Stimulated activated CD8-positive, alpha-beta memory T cell treated with anti-CD3 and anti-CD28 coated beads, Interleukin-2, amount 100 ng/mL, for 1 hour (primary cell): ENCODE data around the gene ENTPD3.
"Not testable (repeated sequence)": the region's sequence is repeated elsewhere in the genome, so short reads cannot be mapped to it uniquely, and the experiment has no call there.

Experiments used
- DNase-seq, 2 donors: peaks; one replicate each; pipeline ENCODE4 v3.0.0-alpha.2; 2020; ENCODE audit warnings: low read depth in 2 of 2

The ENTPD3 gene

DNA sequence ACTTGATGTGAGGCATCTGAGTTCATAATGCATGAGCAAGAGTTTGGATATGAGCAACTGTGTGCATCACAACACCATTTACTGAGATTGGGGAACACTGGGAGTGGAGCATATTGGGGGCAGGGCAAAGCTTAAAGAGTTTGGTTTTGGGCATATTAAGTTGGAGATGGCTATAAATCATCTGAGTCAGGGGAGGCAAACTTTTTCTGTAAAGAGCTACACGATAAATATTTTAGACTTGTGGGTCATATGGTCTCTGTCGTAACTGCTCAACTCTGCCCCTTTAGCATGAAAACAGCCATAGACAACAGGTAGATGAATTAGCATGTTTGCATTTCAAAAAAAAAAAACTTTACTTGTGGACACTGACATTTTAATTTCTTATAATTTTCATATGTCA lies 20.0 kb downstream of the ENTPD3 start:
- no peak for DNase-seq

DNA sequence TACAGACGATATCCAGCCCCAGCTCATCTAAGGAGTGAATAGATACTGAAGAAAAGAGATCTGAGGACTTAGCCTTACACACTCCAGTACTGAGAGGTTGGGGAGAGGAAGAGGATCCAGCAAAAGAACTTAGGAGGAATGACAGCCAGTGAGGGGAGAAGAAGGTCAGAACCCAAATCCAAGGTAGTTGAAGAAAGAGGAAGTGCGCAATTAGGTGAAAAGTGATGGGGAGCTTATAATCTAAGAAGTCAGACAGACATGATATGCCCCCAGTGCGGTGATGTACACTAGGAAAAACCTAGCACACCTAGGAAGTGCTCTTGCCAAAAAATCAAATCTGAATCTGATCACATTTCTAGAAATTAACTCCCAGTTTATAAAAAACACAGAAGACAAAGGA lies 20.6 kb downstream of the ENTPD3 start:
- DNase-seq = no peak

DNA sequence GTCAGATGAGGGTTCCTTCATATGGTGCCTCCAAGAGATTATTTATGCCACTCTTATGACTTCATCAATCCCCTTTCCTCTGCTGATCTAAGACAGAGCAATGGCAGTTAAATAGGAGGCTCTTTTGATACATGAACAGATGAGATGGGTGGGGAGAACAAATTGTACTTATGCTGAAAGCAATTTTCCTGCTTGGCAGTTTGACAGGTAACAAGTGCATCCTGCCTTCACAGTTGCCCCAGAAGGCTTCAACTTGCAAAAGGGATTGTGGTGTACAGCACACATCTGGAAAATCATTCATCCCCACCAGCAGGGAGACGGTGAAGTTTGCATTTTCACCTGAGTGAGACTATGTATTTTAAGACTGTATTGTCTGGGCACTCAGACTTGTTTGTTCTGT lies 27.3 kb downstream of the ENTPD3 start:
- no peak for DNase-seq

DNA sequence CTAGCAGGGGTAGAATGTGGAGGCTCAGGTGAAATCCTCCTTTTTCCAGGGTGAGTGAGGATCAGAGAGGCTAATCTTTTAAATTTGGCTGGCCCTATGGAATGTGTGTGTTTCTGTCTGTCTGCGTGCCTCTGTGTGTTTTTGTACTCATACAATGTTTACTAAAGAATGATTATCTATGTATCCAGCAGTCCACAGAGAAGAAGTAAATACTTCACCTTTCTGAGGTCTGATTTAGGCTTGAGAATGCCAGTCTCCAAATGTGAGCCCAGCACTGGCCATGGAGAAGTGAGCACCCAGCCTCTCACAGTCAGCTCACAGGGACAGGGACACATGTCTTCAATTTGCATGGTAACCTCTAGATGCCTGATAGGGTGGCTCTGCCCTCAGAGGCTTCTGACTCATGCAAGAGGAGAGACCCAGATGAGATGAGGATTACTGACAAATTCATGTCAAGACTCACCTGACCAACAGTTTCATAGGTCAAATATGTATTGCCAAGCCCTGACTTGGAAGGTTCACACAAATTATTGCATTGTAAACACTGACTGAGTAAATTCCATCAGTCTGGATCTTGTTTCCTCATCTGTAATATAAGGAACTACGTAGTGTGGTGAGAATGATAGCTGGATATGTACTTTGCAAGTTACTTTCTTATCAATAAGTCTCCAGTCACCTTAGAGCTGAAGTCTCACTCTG lies 31.0 kb downstream of the ENTPD3 start:
- DNase-seq = no peak

DNA sequence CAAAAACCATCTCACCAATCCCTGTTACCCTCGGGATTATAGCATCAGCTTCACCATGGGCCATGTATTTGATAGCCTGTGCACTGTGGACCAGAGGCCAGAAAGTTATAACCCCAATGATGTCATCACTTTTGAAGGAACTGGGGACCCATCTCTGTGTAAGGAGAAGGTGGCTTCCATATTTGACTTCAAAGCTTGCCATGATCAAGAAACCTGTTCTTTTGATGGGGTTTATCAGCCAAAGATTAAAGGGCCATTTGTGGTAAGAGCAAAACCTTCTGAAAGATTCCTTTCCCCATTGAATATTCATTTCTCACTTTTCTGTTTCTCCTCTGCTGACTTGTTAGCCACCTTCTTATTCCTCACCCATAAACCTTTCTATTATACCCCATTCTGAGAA lies 35.9 kb downstream of the ENTPD3 start:
- no peak for DNase-seq

DNA sequence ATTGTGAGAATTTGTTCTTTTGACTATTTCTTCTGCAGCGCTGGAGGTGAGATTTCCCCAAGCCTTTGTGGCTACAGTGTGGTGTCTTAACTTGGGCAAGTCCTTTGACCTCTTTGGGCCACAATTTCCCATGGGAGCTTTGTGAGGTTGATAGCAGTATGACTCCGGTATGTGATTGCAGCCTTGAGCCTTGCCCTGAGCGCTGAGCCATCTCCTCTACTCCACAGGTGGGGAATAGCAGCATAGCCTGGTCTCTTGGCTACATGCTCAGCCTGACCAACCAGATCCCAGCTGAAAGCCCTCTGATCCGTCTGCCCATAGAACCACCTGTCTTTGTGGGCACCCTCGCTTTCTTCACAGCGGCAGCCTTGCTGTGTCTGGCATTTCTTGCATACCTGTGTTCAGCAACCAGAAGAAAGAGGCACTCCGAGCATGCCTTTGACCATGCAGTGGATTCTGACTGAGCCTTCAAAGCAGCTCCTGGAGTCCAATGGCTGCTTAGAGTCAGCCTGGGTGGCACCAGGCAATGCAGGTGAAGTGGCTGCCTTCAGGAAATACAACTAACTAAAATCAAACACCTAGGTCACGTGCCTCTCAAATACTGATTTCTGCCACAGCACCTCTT lies 40.2 kb downstream of the ENTPD3 start:
- no peak for DNase-seq

DNA sequence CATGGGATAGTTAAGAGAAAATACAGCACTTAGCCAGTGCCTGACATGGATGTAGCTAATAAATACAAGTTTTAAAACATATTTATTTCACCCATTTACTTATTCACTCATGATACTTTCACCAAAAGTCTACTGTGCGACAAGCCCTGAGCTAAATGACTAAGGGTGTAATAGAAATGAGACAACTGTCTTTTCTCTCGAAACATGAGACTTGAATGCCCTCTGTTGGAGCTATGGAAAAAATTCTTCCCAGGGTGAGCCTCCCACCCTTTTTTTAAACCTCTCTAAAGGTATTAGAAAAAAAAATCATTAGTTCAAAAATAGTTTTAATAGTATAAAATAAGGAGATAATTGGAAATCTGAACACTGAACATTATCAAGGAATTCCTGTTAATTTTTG lies 45.8 kb downstream of the ENTPD3 start:
- no peak for DNase-seq

DNA sequence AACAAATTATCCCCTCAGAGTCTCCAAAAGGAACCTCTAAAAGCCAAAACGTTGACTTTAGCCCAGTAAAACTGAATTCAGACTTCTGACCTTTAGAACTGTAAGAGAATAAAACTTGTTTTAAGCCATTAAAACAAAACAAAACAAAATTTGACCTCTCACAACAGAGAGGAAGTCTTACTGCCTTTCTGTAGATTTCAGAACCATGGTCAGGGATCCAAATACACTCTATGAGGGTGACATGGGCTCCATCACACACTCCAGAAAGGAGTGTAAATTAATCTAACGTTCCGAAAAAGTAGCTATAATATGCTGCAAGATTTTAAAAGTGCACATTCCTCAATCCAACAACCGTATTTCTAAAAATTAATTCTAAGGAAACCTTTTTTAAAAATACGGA lies 50.9 kb downstream of the ENTPD3 start:
- no peak for DNase-seq

DNA sequence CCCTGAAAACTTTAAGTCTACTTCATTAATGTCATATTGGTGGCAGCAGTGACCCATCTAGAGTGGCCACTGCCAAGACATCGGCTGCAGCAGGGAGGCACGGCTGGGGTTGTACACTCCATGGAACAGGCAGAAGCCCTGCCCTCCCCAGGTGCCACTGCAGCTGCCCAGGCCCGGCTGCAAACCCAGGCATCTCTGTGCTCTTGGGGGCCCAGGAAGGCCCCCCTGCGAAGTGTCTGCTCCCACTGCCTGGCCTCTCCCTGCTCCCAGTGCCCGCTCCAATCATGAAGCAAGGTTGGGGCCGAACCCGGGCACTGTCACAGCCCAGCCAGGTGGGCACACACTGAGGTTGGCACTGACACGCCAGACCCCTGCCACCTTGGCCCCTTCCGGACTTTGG lies 58.1 kb downstream of the ENTPD3 start:
- DNase-seq = no peak

DNA sequence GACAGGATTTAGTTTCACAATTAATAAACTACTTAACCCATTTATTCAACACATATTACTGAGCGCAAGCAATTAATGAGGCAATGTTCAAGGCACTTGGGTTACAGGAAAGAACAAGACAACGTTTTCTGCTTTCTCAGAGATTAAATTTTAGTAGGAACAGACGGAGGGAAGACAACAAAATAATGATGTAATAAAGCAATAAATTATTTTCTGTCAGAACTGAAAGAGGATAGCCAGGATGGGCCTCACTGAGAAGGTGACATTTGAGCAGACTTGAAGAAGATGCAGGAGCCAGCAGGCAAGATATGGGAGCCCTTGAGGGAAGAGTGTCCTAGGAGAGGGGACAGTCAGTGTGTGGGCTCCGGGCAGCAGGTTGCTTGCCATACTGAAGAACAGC lies 58.9 kb downstream of the ENTPD3 start:
- DNase-seq = no peak

DNA sequence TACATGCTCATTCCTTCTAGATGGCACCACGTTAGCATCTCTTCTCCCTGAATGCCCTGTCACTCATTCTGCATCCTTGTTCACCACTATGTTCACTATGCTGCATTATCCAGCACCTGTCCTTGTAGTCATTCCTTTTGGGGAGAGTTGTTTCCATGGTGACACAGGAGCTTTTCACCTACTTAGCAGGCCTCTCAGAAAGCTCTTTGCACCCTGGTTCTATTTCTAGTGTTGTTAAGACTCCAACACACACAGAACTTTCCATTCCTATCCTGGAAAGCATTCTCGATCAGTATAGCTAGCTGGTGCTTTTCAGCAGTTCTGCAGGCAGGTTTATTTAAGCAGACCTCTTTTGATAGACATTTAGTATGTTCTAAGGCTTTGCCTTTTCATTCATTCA lies 63.5 kb downstream of the ENTPD3 start:
- DNase-seq = no peak

DNA sequence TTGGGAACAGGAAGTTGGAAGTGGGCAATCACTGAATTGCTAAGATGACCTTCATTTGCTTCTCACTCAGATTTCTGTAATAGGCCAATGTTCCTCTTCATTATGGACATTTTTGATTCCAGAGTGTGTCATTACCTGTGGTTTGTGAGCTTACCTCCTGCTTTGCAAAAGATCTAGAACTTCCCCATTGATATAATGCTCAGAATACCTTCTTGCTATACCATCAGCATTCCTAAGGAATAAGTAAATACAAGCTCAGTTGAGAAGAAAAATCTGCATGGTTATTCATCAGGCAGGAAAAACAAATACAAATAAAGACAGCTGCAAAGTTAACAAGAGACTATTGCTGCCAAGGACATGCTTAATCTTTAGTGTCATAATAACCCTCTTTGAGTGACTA lies 64.6 kb downstream of the ENTPD3 start:
- no peak for DNase-seq

DNA sequence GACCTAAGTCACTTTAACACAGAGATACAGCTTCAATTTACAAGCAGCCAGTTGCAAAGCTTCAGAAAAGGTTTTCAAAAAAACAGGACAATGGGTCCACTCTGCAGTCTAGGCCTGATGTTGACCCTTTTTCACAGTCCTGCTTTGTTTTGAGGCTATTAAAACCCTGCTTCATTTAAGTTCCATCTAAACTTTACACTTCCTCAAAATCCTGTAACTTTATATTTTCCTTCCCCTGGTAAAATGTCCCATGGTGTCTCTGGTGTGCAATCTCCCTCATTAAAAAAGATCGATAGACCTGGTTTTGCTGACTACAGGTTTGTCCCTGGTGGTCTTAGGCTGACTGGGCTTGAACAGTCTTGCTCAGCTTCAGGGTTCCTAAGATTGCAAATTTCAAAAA lies 65.1 kb downstream of the ENTPD3 start:
- DNase-seq = no peak

DNA sequence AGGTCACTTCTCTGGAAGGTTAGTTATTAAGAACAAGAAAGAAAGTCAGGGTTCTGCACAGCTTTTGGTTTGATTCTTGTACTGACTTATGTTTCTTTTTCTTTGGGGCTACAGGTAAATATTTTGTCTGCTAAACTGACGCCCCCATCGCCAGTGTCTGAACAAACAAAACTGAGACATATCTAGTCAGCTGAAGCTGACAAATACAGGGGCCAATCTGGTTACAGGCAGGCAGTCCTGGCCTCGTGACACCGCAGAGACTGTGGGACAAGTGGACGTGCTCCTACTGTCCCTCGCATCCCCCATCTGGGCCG lies 65.5 kb downstream of the ENTPD3 start:
- no peak for DNase-seq

DNA sequence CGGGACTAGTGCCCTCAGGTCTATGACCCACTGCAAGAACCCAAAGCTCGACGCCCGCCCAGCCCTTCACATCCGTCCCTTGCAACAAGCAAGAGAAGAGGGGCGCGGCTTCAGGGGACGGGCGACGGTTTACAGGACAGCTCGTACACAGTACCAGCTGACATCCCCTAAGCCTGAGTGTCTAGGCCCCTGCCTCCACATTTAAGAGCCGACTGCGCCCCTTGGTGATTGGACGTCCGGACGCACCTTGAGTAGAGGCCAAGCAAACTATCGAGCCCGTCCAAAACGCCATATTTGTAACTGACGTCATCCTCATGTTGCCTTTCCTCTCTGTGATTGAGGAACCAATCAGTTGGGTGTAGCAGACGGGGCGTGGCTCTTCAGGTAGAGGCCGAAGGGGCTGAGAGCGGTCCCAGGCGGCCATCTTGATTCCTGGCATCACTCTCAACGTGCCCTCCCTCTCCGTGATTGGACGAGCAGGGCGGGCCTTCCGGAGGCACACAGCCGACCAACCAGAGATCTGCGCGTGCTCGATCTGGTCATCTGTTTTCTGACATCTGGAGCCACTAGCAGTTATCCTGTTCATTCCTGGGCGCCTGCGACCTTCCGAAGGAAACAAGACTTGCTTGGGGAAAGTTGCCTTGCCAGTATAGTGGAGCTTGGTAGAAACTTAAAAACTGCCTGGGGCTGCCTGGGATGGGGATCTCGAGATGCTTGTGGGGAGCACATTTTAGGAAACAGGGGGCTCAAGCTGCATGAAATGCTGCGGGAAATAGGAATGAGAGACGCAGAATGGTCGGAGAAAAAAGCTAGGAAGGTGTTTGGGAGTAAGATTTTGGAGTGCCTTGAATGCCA lies 66.1 kb downstream of the ENTPD3 start:
- peak; percentile 89 to 91 for DNase-seq

DNA sequence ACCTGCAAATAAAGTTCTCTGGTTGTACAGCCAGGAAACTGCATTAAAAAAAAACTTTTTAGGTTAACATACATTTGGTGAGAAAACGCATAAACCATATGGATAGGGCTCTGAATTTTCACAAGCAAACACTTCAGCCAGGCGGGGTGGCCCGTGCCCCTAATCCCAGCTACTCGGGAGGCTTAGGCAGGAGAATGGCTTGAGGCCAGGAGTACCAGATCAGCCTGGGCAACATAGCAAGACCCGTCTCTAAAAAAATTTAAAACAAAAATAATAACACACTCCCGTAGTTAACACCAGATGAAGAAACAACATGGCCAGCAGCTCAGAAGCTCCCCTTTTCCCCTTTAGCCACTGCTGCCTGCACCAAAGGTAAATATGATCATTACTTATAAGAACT lies 66.9 kb downstream of the ENTPD3 start:
- DNase-seq = no peak

DNA sequence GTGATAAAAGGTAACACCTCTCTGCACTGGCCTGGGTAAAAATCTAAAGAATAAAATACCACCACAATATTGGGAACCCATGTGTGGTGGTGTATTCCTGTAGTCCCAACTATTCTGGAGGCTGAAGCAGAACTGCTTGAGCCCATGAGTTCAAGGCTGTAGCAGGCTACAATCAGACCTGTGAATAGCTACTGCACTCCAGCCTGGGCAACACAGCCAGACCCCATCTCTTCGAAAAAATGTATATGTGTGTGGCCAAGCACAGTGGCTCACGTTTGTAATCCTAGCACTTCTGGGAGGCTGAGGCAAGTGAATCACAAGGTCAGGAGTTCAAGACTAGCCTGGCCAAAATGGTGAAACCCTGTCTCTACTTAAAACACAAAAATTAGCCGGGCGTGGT lies 68.3 kb downstream of the ENTPD3 start:
- no peak for DNase-seq

DNA sequence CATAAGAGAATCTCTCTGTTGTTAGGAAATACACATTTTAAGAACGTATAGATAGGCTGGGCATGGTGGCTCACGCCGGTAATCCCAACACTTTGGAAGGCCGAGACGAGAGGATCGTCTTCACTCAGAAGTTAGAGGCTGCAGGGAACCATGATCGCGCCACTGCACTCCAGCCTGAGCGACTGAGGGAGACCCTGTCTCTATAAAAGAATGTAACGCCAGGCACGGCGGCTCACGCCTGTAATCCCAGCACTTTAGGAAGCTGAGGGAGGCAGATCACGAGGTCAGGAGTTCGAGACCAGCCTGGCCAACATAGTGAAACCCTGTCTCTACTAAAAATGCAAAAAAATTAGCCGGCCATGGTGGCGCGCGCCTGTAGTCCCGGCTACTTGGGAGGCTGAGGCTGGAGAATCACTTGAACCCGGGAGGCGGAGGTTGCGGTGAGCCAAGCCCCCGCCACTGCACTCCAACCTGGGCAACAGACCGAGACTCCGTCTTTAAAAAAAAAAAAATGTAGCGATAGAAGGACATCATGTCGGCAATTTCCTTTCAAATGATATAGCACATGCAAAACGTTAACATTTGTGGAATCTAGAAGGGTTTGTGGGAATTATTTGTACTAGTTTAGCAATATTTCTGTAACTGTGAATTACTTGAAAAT lies 69.4 kb downstream of the ENTPD3 start:
- DNase-seq = no peak

DNA sequence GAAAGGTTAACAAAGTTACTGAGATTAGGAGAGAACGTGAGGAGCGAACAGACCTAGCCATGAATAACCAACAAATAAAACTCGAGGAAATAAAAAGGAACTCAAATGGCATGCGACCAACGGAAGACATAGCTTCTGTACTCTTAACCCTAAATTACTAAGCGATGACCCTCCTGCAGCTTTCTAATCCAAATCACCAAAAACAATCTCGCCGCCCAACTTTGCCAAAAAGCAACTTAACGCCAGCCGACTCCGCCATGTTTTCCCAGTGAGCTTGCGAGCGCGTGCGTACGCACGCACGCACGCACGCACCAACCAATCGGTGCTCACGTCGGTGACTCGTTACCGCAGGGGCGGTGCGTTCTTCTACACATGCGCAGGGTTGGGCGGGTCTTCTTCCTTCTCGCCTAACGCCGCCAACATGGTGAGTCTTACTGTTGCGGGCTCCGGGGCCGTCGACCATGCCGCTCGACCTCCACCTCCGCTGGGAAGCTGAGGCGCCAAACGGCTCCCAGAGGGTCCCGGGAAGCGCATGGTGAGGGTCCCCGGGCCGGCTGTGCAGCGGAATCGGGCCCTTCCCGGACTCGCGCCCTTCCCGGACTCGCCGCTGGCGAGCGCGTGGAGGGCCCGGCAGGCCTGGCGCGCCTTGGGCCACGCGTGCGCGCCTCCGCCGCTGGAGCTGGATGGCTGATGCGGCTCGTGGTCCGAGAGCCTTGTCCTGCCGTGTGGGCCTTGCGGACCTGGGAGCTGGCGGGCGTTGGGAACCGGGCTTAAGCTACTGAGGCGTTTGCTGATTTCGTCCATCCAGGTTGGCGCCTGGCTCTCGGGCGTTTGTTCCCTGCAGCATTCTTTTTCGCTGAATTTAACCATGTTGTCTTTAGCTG lies 70.2 kb downstream of the ENTPD3 start, which contains the start of gene RPL14:
Gene RPL14, plus strand, starts transcription at position 400 of the 884 bp plus-strand sequence. Its CDS starts 133 bp downstream, at position 533.
- DNase-seq = peak; percentile 85 to 92

DNA sequence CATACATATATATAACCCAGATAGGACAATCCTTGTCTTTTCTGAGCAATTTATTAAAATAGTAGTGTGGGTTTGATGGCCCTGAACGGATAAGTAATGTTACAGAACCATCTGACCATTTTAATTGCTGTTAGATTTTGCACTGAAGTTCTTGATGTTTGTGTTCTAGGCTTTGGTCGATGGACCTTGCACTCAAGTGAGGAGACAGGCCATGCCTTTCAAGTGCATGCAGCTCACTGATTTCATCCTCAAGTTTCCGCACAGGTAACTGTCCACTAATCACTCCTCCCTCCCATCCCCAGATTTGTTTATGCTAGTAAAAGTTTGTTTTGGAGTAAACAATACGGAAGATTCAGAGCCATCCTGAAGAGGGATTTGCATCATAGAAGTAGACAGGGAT lies 71.5 kb downstream of the ENTPD3 start:
- no peak for DNase-seq

DNA sequence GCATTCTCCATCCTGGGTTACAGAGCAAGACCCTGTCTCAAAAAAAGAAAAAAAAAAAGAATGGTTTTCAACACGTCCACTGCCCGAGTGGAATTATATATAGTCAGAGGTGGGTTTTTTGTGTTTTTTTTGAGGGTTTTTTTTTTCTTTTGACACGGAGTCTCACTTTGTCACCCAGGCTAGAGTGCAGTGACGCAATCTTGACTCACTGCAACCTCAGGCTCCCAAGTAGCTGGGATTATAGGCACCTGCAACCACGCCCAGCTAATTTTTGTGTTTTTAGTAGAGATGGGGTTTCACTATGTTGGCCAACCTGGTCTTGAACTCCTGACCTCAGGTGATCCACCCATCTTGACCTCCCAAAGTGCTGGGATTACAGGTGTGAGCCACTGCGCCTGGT lies 73.5 kb downstream of the ENTPD3 start:
- DNase-seq = not testable (repeated sequence)
